A673 (cell line): ENCODE measurements around the gene AR.

Source experiments
- CTCF ChIP-seq: fragments of 300-800, 200-600 bp; sonication (generic); conservative IDR thresholded peaks from 2 replicates; pipeline ENCODE4 v1.5.1; 2017; ENCODE audit warnings: low read depth, mild to moderate bottlenecking, antibody characterized with exemption, low read length, moderate library complexity, mixed read lengths
- EZH2 ChIP-seq: fragments of 200-600 bp; sonication (generic); IDR thresholded peaks from 2 replicates; pipeline ENCODE4 v1.6.1; 2017; ENCODE audit warnings: borderline replicate concordance, low read depth, mild to moderate bottlenecking, mixed read lengths, antibody characterized with exemption, low read length; ENCODE audit not compliant: poor library complexity, severe bottlenecking

GRCh38 chrX:67721321-67721720 lies 177.5 kb downstream of the AR start:
- TF ChIP-seq CTCF: no peak
- no peak for TF ChIP-seq EZH2
